Epithelial cell of proximal tubule (primary cell): Measurements from ENCODE around the gene IL18R1. TPM values are rescaled to one million over a fixed set of nuclear protein-coding genes. Genes with fewer than 3 reads are reported as not detected.

Experiments used
- DNase-seq: peaks from one replicate; pipeline ENCODE4 v3.0.0-alpha.2; 2011; ENCODE audit warnings: low read depth
- H3K4me3 ChIP-seq: 2 replicates; pipeline ENCODE4 v1.5.1; 2011; ENCODE audit warnings: low read depth, mild to moderate bottlenecking, low read length
- CTCF ChIP-seq: conservative IDR thresholded peaks from 2 replicates; pipeline ENCODE4 v1.5.1; 2012; ENCODE audit warnings: low read depth, mild to moderate bottlenecking, low read length
- total RNA-seq: library from RNA; depleted of rRNA; stranded (reverse); fragments of >200 nt; gene quantifications from 2 replicates; pipeline ENCODE4 v1.2.3, GENCODE V29; 2015

IL18R1 gene
- total RNA-seq, 1 donor from 2014 or later, result 0.12 TPM

- no peak for DNase-seq
- no peak overlapping the region for H3K4me3 ChIP-seq
- TF ChIP-seq CTCF, result no peak
Measured at GRCh38 chr2:102427249-102427648, 71.7 kb downstream of the IL18R1 start.

- DNase-seq, result no peak
- H3K4me3 ChIP-seq, result no peak overlapping the region
- no peak for TF ChIP-seq CTCF
Measured at GRCh38 chr2:102428573-102428972, 73.0 kb downstream of the IL18R1 start.

GRCh38 chr2:102432386-102432785 lies 76.8 kb downstream of the IL18R1 start:
- no peak for TF ChIP-seq CTCF
- no peak for DNase-seq

GRCh38 chr2:102433973-102434654 lies 78.5 kb downstream of the IL18R1 start:
- no peak for DNase-seq
- no peak for TF ChIP-seq CTCF
- no peak overlapping the region for H3K4me3 ChIP-seq

More at GRCh38 chr2:102432386-102432785, 76.8 kb downstream of the IL18R1 start:
- no peak overlapping the region for H3K4me3 ChIP-seq

GRCh38 chr2:102434655-102435381 lies 79.2 kb downstream of the IL18R1 start:
- no peak for DNase-seq
- no peak overlapping the region for H3K4me3 ChIP-seq
- no peak for TF ChIP-seq CTCF

- no peak for DNase-seq
- H3K4me3 ChIP-seq, result no peak overlapping the region
- no peak for TF ChIP-seq CTCF
Measured at GRCh38 chr2:102435741-102436140, 80.1 kb downstream of the IL18R1 start.
